Mesenteric fat pad (tissue), 1 donor: ENCODE results near the gene POLR2A. TPM values are rescaled to one million over a fixed set of nuclear protein-coding genes. Genes with fewer than 3 reads are reported as not detected.
"Not testable (repeated sequence)": the region's sequence is repeated elsewhere in the genome, so short reads cannot be mapped to it uniquely, and the experiment has no call there.

Experiments
- DNase-seq: peaks from one replicate; pipeline ENCODE4 v3.0.0-alpha.2; 2020; ENCODE audit warnings: low spot score
- total RNA-seq: library from RNA; stranded (reverse); fragmentation: NEBNext Ultra II Directional; extraction: Animal tissue kit (Norgen Biotek cat#: 25700); gene quantifications from one replicate; pipeline ENCODE4 v1.2.1, GENCODE V29; 2021
- donor health status: DM: yes; HTN: yes; CAD: no.

Gene POLR2A
- total RNA-seq, 1 donor from 2014 or later, result 102 TPM

- DNase-seq, result no peak
These were observed 5.6 kb upstream of the POLR2A start for GRCh38 chr17:7478276-7479212.

GRCh38 chr17:7479213-7480088, 4.7 kb upstream of the POLR2A start, which contains the start of gene ZBTB4:
Gene ZBTB4 (minus strand): TSS chr17:7479631. CDS start chr17:7466801, 12,830 bp downstream.
- no peak for DNase-seq

- DNase-seq, result no peak
These were observed 4.1 kb upstream of the POLR2A start for GRCh38 chr17:7480089-7480384.

GRCh38 chr17:7481275-7481674, 2.9 kb upstream of the POLR2A start, which contains the start of gene SLC35G6:
Gene SLC35G6 (plus strand): TSS chr17:7481446. CDS start chr17:7481517, 71 bp downstream.
- not testable (repeated sequence) for DNase-seq

- DNase-seq, result not testable (repeated sequence)
These were observed 2.1 kb upstream of the POLR2A start for GRCh38 chr17:7481842-7482741.

GRCh38 chr17:7482742-7483088, 1.5 kb upstream of the POLR2A start:
- DNase-seq, result not testable (repeated sequence)

- DNase-seq, result peak; percentile 97
These were observed 705 bp upstream of the POLR2A start for GRCh38 chr17:7483255-7484066.

GRCh38 chr17:7484919-7485377, 782 bp downstream of the POLR2A start:
- DNase-seq, result no peak

- DNase-seq, result no peak
These were observed 2.0 kb downstream of the POLR2A start for GRCh38 chr17:7486181-7486580.

- DNase-seq, result no peak
These were observed 6.0 kb downstream of the POLR2A start for GRCh38 chr17:7490144-7490543.

- DNase-seq, result no peak
These were observed 7.4 kb downstream of the POLR2A start for GRCh38 chr17:7491583-7491982.

- no peak for DNase-seq
These were observed 9.8 kb downstream of the POLR2A start for GRCh38 chr17:7493941-7494340.

GRCh38 chr17:7495906-7496434, 11.8 kb downstream of the POLR2A start:
- no peak for DNase-seq

- DNase-seq, result no peak
These were observed 12.5 kb downstream of the POLR2A start for GRCh38 chr17:7496470-7497183.

- DNase-seq, result no peak
These were observed 13.1 kb downstream of the POLR2A start for GRCh38 chr17:7497228-7497627.

- DNase-seq, result no peak
These were observed 13.5 kb downstream of the POLR2A start for GRCh38 chr17:7497636-7498035.

GRCh38 chr17:7499161-7499560, 15.0 kb downstream of the POLR2A start:
- no peak for DNase-seq

- no peak for DNase-seq
These were observed 17.6 kb downstream of the POLR2A start for GRCh38 chr17:7501729-7502128.
